ENCODE measurements around the gene NUCB2. TPM values are rescaled to one million over a fixed set of nuclear protein-coding genes. Genes with fewer than 3 reads are reported as not detected.

Gene NUCB2
- total and polyA plus RNA-seq, 2 of the 13 experiments (the other 11 are each of a cell fraction or from before 2014, with no cell fraction given): 54.2 to 82.4 TPM

DNA sequence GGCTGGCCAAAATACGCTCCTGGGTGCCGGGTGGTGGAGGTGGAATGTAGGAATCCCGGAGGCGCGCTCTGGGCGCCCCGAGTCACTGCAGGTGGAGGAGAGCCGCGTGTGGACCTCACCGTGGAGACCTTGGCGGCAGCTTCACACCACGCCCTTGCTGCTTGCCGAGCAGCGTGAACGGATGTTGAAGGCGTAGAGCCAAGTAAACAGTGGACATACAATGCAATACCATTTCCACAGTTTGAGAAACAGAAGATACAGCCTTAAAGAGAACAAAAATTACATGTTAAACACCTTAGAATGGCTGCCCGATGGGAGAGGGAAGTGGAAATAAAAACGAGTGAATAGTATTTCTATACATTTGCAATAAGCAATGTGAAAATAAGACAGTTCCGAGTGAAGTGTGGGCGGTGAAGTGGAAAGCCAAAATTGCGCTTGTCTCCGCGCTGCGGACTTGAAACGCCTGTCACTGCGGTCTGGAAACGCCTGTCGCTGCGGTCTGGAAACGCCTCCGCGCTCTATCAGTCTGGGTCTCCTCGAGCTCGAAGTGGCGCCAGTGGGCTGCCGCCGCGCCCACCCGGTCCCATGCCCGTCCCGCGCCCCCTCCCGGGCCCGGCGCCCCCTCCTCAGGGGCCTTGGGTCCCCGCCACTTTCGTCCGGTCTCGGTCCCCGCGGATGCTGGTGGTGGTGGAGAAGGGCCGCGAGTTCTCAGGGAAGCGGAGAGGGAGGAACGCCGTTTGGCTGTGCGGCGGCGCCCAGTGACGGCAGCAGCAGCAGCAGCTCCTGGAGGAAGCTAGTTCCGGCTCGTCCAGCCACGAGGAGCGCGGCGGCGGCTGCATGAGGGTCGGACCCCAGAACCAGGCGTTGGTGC lies 76.6 kb downstream of the NUCB2 start (continued):
- TF ChIP-seq TFDP2 (CRISPR knock-in tag; IDR thresholded peaks at IDR 0.05) (peak; percentile 84), ZFP36 (IDR thresholded peaks at IDR 0.05; ENCODE audit: borderline replicate concordance, low read depth, low read length, partially characterized antibody) (no peak), SOX6 (IDR thresholded peaks at IDR 0.05) (no peak), SOX6 (CRISPR knock-in tag; IDR thresholded peaks at IDR 0.05) (peak; percentile 68), KDM3A (CRISPR knock-in tag; IDR thresholded peaks at IDR 0.05; ENCODE audit: low read depth) (no peak), ZNF512B (CRISPR knock-in tag; IDR thresholded peaks at IDR 0.05; ENCODE audit: borderline replicate concordance) (peak; percentile 17; the same call in 1 of the 2 replicates), MED8 (CRISPR knock-in tag; IDR thresholded peaks at IDR 0.05; ENCODE audit: insufficient replicate concordance) (peak; percentile 65), LCORL (IDR thresholded peaks at IDR 0.05) (0 out of 2 replicates have a peak, but pooled peaks have one; percentile 19), LCORL (CRISPR knock-in tag; IDR thresholded peaks at IDR 0.05) (peak; percentile 71; the same call in 1 of the 2 replicates), DZIP1 (CRISPR knock-in tag; IDR thresholded peaks at IDR 0.05) (no peak), TCF12 (IDR thresholded peaks at IDR 0.05) (no peak), TCF12 (CRISPR knock-in tag; IDR thresholded peaks at IDR 0.05) (peak; percentile 43; the same call in 1 of the 2 replicates), PRPF4 (IDR thresholded peaks at IDR 0.05; ENCODE audit: low read depth, low read length, poor library complexity, severe bottlenecking) (no peak), NR1H2 (CRISPR knock-in tag; IDR thresholded peaks at IDR 0.05; ENCODE audit: borderline replicate concordance, low read depth) (0 out of 2 replicates have a peak, but pooled peaks have one; percentile 62), ZNF704 (CRISPR knock-in tag; IDR thresholded peaks at IDR 0.05; ENCODE audit: borderline replicate concordance) (peak; percentile 68; the same call in 1 of the 2 replicates), TRIM24 (CRISPR knock-in tag; IDR thresholded peaks at IDR 0.05) (no peak), NFE2L2 (IDR thresholded peaks at IDR 0.05; ENCODE audit: low read length) (no peak), NR2F2 (IDR thresholded peaks at IDR 0.05; ENCODE audit: borderline replicate concordance, low read depth) (no peak), CHCHD3 (CRISPR knock-in tag; IDR thresholded peaks at IDR 0.05) (0 out of 2 replicates have a peak, but pooled peaks have one; percentile 39)
